NCI-H526 treated with DMSO at 0.1 percent for 48 hours (cell line): ENCODE measurements around the gene IPO4.
A peak's percentile ranks its signal among the peaks of the same experiment; 100 is the strongest.

ENCODE experiments used
- DNase-seq: peaks from one replicate; lab custom pipeline; 2025; lab: John Stamatoyannopoulos, UW

Gene IPO4

GRCh38 chr14:24177041-24177825 lies 11.4 kb downstream of the IPO4 start:
- no peak for DNase-seq

DNA sequence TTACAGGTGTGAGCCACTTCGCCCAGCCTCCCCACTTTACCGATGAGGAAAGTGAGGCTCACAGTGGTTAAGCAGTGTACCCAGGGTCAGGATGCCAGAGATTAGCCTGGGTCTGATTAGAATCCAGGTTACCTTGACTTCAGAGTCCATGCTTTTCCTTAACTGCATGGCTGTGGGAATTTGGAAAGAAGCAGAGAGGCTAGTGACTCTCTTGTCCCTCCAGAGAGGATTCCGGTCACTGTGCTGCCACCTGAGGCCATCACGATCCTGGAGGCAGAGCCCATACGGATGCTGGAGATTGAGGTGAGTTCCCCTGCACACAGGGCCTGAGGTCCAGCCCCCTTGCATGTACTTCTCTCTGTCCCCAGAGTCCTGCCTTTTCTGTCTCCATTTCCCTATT lies 12.0 kb downstream of the IPO4 start:
- DNase-seq: no peak

GRCh38 chr14:24172871-24173281 lies 15.7 kb downstream of the IPO4 start:
- no peak for DNase-seq

DNA sequence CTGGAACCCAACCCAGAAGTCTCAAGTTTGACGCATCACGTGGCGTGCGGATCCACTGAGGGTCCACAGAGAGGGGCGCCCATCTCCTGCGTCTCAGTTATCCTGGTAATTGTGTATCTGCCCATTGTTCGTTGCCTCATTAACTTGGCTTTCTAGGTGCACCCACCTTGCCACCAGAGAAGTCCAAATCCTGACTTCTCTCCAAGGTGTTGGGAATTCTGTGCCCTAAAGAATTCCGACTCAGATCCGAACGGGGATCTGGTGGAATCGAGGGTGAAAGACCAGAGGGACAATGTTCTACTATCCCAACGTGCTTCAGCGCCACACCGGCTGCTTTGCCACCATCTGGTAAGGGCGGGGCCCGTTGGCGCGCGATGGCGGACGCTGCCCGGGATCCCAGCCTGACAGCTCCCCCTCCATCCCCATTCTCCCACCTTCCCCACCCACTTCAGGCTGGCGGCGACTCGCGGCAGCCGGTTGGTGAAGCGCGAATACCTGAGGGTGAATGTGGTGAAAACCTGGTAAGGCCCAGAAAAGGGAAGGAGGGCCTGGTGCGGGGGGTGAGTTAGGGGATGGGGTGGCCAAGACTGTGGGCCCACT lies 16.3 kb downstream of the IPO4 start:
- DNase-seq: no peak

- DNase-seq: peak; percentile 97
Observed at GRCh38 chr14:24171422-24172260, 17.0 kb downstream of the IPO4 start, which contains the start of gene REC8. REC8 (plus strand) TSS chr14:24172080; CDS start chr14:24172553, 473 bp downstream.

GRCh38 chr14:24167469-24168114 lies 21.0 kb downstream of the IPO4 start:
- DNase-seq: no peak

DNA sequence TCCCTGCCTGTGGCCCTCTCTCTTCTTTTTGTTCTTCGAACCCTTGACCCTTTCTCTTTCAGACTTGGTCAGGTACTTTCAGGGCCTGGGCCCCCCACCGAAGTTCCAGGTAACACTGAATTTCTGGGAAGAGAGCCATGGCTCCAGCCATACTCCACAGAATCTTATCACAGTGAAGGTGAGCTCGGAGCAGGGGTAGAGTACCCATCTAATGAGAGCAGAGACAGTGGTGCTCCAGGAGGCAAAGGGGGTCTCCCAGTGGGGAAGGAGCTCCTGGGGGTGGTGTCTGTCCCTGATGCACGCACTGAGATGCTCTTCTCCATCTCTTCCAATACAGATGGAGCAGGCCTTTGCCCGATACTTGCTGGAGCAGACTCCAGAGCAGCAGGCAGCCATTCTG lies 22.8 kb downstream of the IPO4 start:
- DNase-seq: no peak

DNA sequence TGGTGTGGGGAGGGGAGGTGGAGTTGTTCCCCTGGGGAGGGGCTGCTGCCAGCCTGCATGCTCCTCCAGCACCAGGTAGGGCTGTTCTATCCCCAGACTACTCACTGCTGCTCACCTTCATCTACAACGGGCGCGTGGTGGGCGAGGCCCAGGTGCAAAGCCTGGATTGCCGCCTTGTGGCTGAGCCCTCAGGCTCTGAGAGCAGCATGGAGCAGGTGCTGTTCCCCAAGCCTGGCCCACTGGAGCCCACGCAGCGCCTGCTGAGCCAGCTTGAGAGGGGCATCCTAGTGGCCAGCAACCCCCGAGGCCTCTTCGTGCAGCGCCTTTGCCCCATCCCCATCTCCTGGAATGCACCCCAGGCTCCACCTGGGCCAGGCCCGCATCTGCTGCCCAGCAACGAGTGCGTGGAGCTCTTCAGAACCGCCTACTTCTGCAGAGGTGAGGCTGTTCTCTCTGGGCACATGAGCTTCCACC lies 24.1 kb downstream of the IPO4 start:
- no peak for DNase-seq

DNA sequence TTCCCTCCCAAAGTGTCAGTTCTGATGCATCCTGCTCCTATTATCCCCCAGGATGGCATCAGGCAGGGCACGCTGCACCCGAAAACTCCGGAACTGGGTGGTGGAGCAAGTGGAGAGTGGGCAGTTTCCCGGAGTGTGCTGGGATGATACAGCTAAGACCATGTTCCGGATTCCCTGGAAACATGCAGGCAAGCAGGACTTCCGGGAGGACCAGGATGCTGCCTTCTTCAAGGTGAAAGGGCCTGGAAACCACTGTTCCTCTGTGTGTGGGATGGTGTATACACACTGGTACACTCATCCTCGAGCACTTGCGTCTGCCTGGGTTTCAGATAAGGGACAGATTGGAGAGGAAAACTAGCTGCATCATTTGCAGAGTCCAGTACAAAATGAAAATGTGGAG lies 26.5 kb downstream of the IPO4 start:
- no peak for DNase-seq

DNA sequence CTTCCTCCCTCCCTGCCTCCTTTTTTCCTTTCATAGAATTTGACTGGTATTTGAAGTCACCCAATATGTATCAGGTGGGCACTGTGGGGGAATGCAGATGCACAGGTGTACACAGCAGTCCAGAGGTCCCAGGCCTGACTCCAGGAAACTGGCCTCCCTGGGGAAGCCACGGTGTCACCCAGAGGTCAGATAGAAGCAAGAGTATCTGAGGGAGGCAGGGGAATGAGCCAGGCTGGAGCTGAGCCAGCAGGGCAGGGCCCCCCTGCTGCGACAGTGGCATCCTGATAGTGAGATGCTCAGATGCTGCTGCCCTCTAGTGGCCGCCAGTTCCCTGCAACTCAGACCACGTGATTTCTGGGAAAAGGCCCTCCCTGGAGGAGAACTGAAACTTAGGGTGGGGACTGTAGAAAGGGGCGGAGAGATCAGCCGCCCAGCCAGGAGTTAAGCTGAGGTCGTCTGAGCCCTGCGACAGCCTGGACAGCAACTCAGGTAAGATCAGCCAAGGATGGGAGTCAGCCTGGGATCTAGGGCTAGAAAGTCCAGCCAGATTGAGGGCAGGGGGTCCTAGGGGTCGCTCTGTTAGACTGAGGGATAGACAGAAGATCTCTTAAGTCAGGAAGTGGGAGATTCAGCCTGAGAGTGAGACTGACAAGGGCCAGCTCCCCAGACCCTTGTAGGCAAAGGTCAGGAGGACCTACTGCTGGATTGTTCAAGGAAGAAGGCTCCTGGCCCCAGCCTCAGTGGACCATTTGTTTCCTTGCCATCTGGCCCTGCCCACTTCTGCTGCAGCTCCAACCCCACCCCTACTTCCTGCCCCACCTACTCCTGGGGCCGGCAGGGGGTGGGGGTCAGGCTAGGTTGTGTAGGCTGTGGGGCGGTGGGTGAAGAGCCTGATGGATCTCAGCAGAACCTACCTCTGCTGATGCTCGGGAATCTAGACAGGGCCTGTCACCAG lies 27.5 kb downstream of the IPO4 start, which contains the start of gene IRF9:
Gene IRF9, plus strand, starts transcription at position 416 of the 955 bp plus-strand sequence. CDS start 880 bp downstream, outside the sequence.
- DNase-seq: peak; percentile 74

DNA sequence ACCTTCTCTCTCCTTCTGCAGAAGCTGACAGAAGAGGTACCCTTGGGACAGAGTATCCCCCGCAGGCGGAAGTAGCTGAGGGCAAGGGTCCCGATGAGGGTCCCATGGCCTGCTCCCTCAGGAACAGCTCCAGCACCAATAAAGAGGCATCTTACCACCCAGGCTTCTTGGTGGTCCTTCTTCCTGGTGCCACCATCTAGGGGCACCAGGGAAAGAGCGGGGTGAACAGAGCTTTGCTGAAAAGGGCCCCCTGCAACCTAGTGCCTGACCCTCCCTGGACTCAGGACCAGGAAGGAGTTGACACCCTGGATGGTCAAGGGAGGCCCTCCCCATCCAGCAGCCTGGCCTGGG lies 28.1 kb downstream of the IPO4 start:
- DNase-seq: no peak

GRCh38 chr14:24159777-24160498 lies 28.7 kb downstream of the IPO4 start:
- DNase-seq: no peak

DNA sequence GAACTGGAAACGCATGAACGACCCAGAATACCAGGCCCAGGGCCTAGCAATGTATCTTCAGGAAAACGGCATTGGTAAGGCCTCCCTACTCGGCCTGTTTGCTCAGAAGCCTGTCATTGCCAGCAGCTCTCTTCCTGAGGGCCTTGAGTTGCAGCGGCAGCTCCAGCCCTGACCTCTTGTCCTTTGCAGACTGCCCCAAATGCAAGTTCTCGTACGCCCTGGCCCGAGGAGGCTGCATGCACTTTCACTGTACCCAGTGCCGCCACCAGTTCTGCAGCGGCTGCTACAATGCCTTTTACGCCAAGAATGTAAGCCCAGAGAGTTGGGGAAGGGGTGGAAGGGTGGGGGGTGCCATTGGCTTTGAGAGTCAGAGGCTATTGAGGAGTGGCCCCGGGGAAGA lies 31.3 kb downstream of the IPO4 start:
- DNase-seq: no peak

GRCh38 chr14:24156840-24157239 lies 31.8 kb downstream of the IPO4 start:
- no peak for DNase-seq

GRCh38 chr14:24155100-24155499 lies 33.5 kb downstream of the IPO4 start:
- no peak for DNase-seq

- DNase-seq: no peak
Observed at GRCh38 chr14:24151404-24152080, 37.1 kb downstream of the IPO4 start.

GRCh38 chr14:24150993-24151392 lies 37.6 kb downstream of the IPO4 start:
- no peak for DNase-seq

- no peak for DNase-seq
Observed at GRCh38 chr14:24150567-24150966, 38.0 kb downstream of the IPO4 start.

GRCh38 chr14:24150061-24150460 lies 38.6 kb downstream of the IPO4 start:
- DNase-seq: no peak
